ENCODE data around the gene HS3ST6. TPM values are rescaled to one million over a fixed set of nuclear protein-coding genes. Genes with fewer than 3 reads are reported as not detected.

The HS3ST6 gene
- total and polyA plus RNA-seq, 2 of the 13 experiments (the other 11 are each of a cell fraction or from before 2014, with no cell fraction given) = not detected

GRCh38 chr16:1941162-1942046 is 23.2 kb upstream of the HS3ST6 start (continued):
- TF ChIP-seq LRRFIP1 (CRISPR knock-in tag; conservative IDR thresholded peaks at IDR 0.05) (no peak), GPBP1L1 (CRISPR knock-in tag; IDR thresholded peaks at IDR 0.05) (no peak), KLF12 (CRISPR knock-in tag; IDR thresholded peaks at IDR 0.05; ENCODE audit: borderline replicate concordance) (no peak), THAP8 (CRISPR knock-in tag; IDR thresholded peaks at IDR 0.05; ENCODE audit: borderline replicate concordance) (no peak), ZNF691 (CRISPR knock-in tag; IDR thresholded peaks at IDR 0.05; ENCODE audit: borderline replicate concordance, low read depth) (no peak; the same call in 1 of the 2 replicates), MAFK (conservative IDR thresholded peaks at IDR 0.05 in 1 of 2, IDR thresholded peaks at IDR 0.05 in 1 of 2; ENCODE audit: low read length in 2 of 2) (no peak), CREM (IDR thresholded peaks at IDR 0.05) (no peak), CREM (CRISPR knock-in tag; IDR thresholded peaks at IDR 0.05) (no peak), ZNF3 (CRISPR knock-in tag; IDR thresholded peaks at IDR 0.05) (no peak), ZNF337 (CRISPR knock-in tag; IDR thresholded peaks at IDR 0.05; ENCODE audit: borderline replicate concordance, low read depth) (no peak), SALL1 (CRISPR knock-in tag; IDR thresholded peaks at IDR 0.05) (peak; percentile 43; the same call in 1 of the 2 replicates), ZNF678 (CRISPR knock-in tag; IDR thresholded peaks at IDR 0.05) (no peak), NFYB (CRISPR knock-in tag; IDR thresholded peaks at IDR 0.05) (peak; percentile 51), KDM2A (CRISPR knock-in tag; IDR thresholded peaks at IDR 0.05; ENCODE audit: borderline replicate concordance, low read depth) (peak; percentile 22; the same call in 1 of the 2 replicates), NR2F6 (IDR thresholded peaks at IDR 0.05) (no peak; the same call in 1 of the 2 replicates), NR2F6 (CRISPR knock-in tag; IDR thresholded peaks at IDR 0.05) (peak; percentile 30; the same call in 1 of the 2 replicates), ZNF414 (CRISPR knock-in tag; IDR thresholded peaks at IDR 0.05) (no peak), ZBTB44 (CRISPR knock-in tag; IDR thresholded peaks at IDR 0.05) (no peak), TFDP1 (CRISPR knock-in tag; IDR thresholded peaks at IDR 0.05; ENCODE audit: borderline replicate concordance) (no peak), MIER2 (CRISPR knock-in tag; IDR thresholded peaks at IDR 0.05) (no peak), CC2D1A (CRISPR knock-in tag; IDR thresholded peaks at IDR 0.05) (no peak)
